ENCODE data around the gene SLC12A2. TPM values are rescaled to one million over a fixed set of nuclear protein-coding genes. Genes with fewer than 3 reads are reported as not detected.

The SLC12A2 gene
- total RNA-seq, 1 donor from 2014 or later: 29.2 TPM

DNA sequence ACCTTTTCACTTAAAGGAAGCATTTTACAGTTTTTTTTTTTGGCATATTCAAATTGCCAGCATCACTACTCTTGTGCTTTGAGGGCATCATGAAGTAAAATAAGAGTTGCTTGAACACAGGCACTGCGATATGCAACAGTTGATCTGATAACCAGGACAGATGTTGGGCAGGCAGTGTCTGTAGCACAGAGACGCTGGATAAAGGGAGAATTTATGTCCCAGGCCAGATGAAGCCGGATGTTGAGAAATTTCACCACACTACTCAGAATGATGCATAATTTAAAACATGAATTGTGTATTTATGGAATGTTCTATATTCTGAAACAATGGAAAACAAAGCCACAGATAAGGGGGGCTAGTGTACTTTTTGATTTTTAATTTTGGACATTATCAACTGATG lies 71.4 kb downstream of the SLC12A2 start:
- no peak for DNase-seq
- Mint-ChIP-seq H3K36me3 (ENCODE audit: unreplicated experiment) (peaks cover 6% of the 10 kb centered on the region), H3K4me1 (ENCODE audit: low read depth, unreplicated experiment) (no peaks in the 10 kb centered on the region), H3K4me3 (ENCODE audit: unreplicated experiment) (no peak overlapping the region), H3K9me3 (ENCODE audit: unreplicated experiment) (no peaks in the 10 kb centered on the region), H3K27ac (ENCODE audit: unreplicated experiment) (no peak overlapping the region), H3K27me3 (ENCODE audit: unreplicated experiment) (no peaks in the 10 kb centered on the region)
- TF ChIP-seq, protein P1, sequence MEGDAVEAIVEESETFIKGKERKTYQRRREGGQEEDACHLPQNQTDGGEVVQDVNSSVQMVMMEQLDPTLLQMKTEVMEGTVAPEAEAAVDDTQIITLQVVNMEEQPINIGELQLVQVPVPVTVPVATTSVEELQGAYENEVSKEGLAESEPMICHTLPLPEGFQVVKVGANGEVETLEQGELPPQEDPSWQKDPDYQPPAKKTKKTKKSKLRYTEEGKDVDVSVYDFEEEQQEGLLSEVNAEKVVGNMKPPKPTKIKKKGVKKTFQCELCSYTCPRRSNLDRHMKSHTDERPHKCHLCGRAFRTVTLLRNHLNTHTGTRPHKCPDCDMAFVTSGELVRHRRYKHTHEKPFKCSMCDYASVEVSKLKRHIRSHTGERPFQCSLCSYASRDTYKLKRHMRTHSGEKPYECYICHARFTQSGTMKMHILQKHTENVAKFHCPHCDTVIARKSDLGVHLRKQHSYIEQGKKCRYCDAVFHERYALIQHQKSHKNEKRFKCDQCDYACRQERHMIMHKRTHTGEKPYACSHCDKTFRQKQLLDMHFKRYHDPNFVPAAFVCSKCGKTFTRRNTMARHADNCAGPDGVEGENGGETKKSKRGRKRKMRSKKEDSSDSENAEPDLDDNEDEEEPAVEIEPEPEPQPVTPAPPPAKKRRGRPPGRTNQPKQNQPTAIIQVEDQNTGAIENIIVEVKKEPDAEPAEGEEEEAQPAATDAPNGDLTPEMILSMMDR (IDR thresholded peaks at IDR 0.05; ENCODE audit: partially characterized antibody, unreplicated experiment): no peak

DNA sequence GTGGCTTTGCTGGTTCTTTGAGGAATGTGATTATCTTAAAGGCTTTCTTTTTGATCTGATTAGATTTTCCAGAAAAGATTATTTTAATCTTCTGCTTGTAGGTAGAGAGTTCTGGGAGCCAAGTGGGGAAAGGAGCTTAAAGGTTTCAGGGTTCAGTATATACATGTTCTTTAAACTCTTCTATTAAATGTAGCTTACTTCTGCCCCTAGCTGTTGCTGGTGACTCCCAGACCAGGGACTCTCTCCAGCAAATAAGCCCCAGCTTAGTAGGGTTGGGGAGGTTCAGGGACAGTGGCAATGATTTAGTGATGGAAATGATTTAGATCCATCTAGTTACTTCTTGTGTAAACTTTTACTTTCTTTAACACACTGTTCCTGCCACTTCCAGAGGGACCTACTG lies 72.2 kb downstream of the SLC12A2 start:
- Mint-ChIP-seq H3K4me3 (ENCODE audit: unreplicated experiment) (no peak overlapping the region), H3K9me3 (ENCODE audit: unreplicated experiment) (no peaks in the 10 kb centered on the region), H3K36me3 (ENCODE audit: unreplicated experiment) (peaks cover 6% of the 10 kb centered on the region), H3K27ac (ENCODE audit: unreplicated experiment) (no peak overlapping the region), H3K27me3 (ENCODE audit: unreplicated experiment) (no peaks in the 10 kb centered on the region), H3K4me1 (ENCODE audit: low read depth, unreplicated experiment) (no peaks in the 10 kb centered on the region)
- TF ChIP-seq, protein P1 (IDR thresholded peaks at IDR 0.05; ENCODE audit: partially characterized antibody, unreplicated experiment): no peak
- no peak for DNase-seq

DNA sequence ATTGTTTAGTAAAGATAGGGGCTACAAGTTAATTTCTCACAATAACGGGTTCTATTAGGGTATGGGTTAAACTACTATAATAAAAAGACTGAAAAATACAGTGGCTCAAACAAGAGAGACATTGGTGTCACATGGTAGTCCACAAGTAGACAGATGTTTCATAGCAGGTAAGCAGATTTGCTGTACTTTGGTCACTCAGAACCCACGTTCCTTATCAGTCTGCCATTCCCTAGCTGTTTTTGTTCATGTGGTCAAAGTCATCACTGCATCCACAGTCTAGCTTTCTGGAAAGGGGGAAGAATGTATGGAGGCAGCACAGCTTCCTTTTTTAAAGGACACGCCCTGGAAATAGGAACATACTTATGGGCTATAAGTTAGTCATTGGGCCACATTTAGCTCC lies 73.0 kb downstream of the SLC12A2 start:
- Mint-ChIP-seq H3K4me1 (ENCODE audit: low read depth, unreplicated experiment) (no peaks in the 10 kb centered on the region), H3K27me3 (ENCODE audit: unreplicated experiment) (no peaks in the 10 kb centered on the region), H3K4me3 (ENCODE audit: unreplicated experiment) (no peak overlapping the region), H3K27ac (ENCODE audit: unreplicated experiment) (no peak overlapping the region), H3K9me3 (ENCODE audit: unreplicated experiment) (no peaks in the 10 kb centered on the region), H3K36me3 (ENCODE audit: unreplicated experiment) (peaks cover 6% of the 10 kb centered on the region)
- TF ChIP-seq, protein P1 (IDR thresholded peaks at IDR 0.05; ENCODE audit: partially characterized antibody, unreplicated experiment): no peak
- no peak for DNase-seq

DNA sequence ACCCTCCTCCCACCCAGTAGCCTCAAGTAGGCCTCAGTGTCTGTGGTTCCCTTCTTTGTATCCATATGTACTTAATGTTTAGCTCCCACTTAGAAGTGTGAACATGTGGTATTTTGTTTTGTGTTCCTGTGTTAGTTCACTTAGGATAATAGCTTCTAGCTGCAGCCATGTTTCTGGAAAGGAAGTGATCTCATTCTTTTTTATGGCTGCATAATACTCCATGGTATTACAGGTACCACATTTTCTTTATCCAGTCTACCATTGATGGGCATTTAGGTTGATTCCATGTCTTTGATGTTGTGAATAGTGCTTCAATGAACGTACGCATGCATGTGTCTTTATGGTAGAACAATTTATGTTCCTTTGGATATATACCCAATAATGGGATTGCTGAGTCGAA lies 74.8 kb downstream of the SLC12A2 start:
- DNase-seq: no peak
- Mint-ChIP-seq H3K4me1 (ENCODE audit: low read depth, unreplicated experiment) (no peaks in the 10 kb centered on the region), H3K27me3 (ENCODE audit: unreplicated experiment) (no peaks in the 10 kb centered on the region), H3K4me3 (ENCODE audit: unreplicated experiment) (no peak overlapping the region), H3K27ac (ENCODE audit: unreplicated experiment) (no peak overlapping the region), H3K36me3 (ENCODE audit: unreplicated experiment) (peaks cover 6% of the 10 kb centered on the region), H3K9me3 (ENCODE audit: unreplicated experiment) (no peaks in the 10 kb centered on the region)
- TF ChIP-seq, protein P1 (IDR thresholded peaks at IDR 0.05; ENCODE audit: partially characterized antibody, unreplicated experiment): no peak

DNA sequence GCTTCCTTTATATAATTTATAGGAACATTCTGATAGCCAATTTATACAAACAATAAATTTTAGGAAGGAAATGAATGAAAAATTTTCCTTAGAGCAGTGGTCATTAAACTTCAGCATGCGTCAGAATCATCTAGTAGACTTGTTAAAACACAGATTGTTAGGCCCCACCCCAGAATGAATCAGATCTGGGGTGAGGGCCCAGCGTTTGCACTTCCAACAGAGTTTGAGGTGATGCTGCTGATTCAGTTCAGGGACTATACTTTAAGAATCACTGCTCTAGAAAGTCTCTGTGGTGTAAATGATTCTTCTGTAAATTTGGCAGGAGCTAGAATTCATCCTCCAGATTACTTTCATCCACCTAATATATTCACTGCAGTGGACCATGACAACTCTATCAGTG lies 80.4 kb downstream of the SLC12A2 start:
- Mint-ChIP-seq H3K27ac (ENCODE audit: unreplicated experiment) (no peak overlapping the region), H3K4me3 (ENCODE audit: unreplicated experiment) (no peak overlapping the region), H3K9me3 (ENCODE audit: unreplicated experiment) (no peaks in the 10 kb centered on the region), H3K4me1 (ENCODE audit: low read depth, unreplicated experiment) (no peaks in the 10 kb centered on the region), H3K36me3 (ENCODE audit: unreplicated experiment) (peaks cover 6% of the 10 kb centered on the region), H3K27me3 (ENCODE audit: unreplicated experiment) (no peaks in the 10 kb centered on the region)
- TF ChIP-seq, protein P1 (IDR thresholded peaks at IDR 0.05; ENCODE audit: partially characterized antibody, unreplicated experiment): no peak
- no peak for DNase-seq

Data from glutamatergic neuron (in vitro differentiated cells).